ENCODE data around the gene GPC6.

The GPC6 gene

DNA sequence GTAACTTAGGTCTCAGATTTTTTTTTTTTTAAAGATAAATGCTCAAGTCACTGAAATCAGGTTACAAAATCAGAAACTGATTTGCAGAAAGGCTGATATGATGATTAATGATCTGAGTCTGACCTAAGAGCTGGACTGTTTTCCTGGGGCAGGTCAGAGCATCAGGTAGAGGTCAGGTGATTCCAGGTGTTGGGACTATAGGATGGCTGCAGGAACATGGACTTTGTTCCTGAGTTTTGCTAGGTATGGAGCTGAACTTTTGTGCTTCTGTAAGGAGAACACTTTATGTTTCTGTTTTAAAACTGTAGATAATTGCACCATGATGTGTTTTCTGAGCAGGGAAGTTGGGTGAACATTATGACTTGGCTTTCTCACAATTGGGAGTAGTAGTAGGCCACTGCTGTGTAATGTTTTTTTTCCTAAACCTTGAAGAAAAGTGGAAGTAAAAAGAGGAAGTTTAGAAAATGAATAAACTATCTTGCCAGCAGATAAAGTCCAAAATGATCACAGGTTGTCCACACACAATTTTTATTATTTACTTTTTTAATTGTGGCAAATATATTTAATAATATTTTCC, 955.7 kb downstream of the GPC6 start:
- H3K9me3 ChIP-seq (ENCODE audit: insufficient read depth, low read depth, low read length), result no peaks in the 10 kb centered on the region
- TF ChIP-seq EZH2phosphoT487 (IDR thresholded peaks at IDR 0.05; ENCODE audit: borderline replicate concordance), result no peak
- TF ChIP-seq, protein P1, sequence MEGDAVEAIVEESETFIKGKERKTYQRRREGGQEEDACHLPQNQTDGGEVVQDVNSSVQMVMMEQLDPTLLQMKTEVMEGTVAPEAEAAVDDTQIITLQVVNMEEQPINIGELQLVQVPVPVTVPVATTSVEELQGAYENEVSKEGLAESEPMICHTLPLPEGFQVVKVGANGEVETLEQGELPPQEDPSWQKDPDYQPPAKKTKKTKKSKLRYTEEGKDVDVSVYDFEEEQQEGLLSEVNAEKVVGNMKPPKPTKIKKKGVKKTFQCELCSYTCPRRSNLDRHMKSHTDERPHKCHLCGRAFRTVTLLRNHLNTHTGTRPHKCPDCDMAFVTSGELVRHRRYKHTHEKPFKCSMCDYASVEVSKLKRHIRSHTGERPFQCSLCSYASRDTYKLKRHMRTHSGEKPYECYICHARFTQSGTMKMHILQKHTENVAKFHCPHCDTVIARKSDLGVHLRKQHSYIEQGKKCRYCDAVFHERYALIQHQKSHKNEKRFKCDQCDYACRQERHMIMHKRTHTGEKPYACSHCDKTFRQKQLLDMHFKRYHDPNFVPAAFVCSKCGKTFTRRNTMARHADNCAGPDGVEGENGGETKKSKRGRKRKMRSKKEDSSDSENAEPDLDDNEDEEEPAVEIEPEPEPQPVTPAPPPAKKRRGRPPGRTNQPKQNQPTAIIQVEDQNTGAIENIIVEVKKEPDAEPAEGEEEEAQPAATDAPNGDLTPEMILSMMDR (conservative IDR thresholded peaks at IDR 0.05; ENCODE audit: low read length), result no peak

DNA sequence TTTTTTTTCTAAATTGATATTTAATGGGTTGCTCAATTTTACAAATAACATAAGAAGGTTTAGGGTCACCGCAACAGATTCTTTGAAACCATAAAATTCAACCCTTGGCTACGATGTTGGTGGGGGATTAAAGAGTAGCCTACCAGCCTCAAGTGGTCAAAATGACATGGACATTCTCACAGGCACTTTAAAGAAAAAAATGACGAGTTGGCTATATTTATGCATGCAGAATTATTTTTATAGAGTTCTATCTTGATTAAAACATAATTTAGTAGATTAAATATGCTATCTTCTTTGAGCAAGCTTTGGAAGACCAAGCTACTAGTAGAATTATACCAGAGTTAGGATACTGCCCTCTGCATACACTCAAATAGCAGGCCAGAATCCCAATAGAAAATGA, 959.9 kb downstream of the GPC6 start:
- Histone ChIP-seq H3K36me3 (ENCODE audit: insufficient read depth, low read length) (no peaks in the 10 kb centered on the region), H3K9me3 (ENCODE audit: insufficient read depth, low read depth, low read length) (no peaks in the 10 kb centered on the region), H3K9ac (ENCODE audit: low read depth, low read length, poor library complexity, severe bottlenecking) (no peak overlapping the region), H3K27me3 (ENCODE audit: insufficient read depth, low read length, poor library complexity, severe bottlenecking) (no peaks in the 10 kb centered on the region), H3F3A (ENCODE audit: low read depth) (no peaks in the 10 kb centered on the region), H3K79me2 (ENCODE audit: insufficient read depth, low read length) (no peaks in the 10 kb centered on the region), H3K4me3 (ENCODE audit: low read length, poor library complexity, severe bottlenecking) (no peak overlapping the region), H3K4me1 (ENCODE audit: insufficient read depth, low read length, poor library complexity, severe bottlenecking) (no peaks in the 10 kb centered on the region), H3K4me2 (ENCODE audit: low read depth, low read length, poor library complexity, severe bottlenecking) (no peak overlapping the region), H4K20me1 (ENCODE audit: insufficient read depth, low read length, poor library complexity, severe bottlenecking) (no peaks in the 10 kb centered on the region), H2AFZ (ENCODE audit: low read length) (no peak overlapping the region), H3K9me2 (replicated peaks; ENCODE audit: low read depth, low read length) (no peaks in the 10 kb centered on the region)
- TF ChIP-seq, protein P1 (conservative IDR thresholded peaks at IDR 0.05; ENCODE audit: low read length), result no peak
- TF ChIP-seq EZH2phosphoT487 (IDR thresholded peaks at IDR 0.05; ENCODE audit: borderline replicate concordance), result no peak

More for the DNA sequence above, 955.7 kb downstream of the GPC6 start:
- H3K9me2 ChIP-seq (replicated peaks; ENCODE audit: low read depth, low read length), result no peaks in the 10 kb centered on the region
- no peak overlapping the region for H3K4me3 ChIP-seq (ENCODE audit: low read length, poor library complexity, severe bottlenecking)
- H3K79me2 ChIP-seq (ENCODE audit: insufficient read depth, low read length), result no peaks in the 10 kb centered on the region
- H3K27me3 ChIP-seq (ENCODE audit: insufficient read depth, low read length, poor library complexity, severe bottlenecking), result no peaks in the 10 kb centered on the region
- no peak overlapping the region for H3K4me2 ChIP-seq (ENCODE audit: low read depth, low read length, poor library complexity, severe bottlenecking)
- no peaks in the 10 kb centered on the region for H3F3A ChIP-seq (ENCODE audit: low read depth)
- H2AFZ ChIP-seq (ENCODE audit: low read length), result no peak overlapping the region
- H4K20me1 ChIP-seq (ENCODE audit: insufficient read depth, low read length, poor library complexity, severe bottlenecking), result no peaks in the 10 kb centered on the region
- no peak overlapping the region for H3K9ac ChIP-seq (ENCODE audit: low read depth, low read length, poor library complexity, severe bottlenecking)
- H3K4me1 ChIP-seq (ENCODE audit: insufficient read depth, low read length, poor library complexity, severe bottlenecking), result no peaks in the 10 kb centered on the region
- H3K36me3 ChIP-seq (ENCODE audit: insufficient read depth, low read length), result no peaks in the 10 kb centered on the region

DNA sequence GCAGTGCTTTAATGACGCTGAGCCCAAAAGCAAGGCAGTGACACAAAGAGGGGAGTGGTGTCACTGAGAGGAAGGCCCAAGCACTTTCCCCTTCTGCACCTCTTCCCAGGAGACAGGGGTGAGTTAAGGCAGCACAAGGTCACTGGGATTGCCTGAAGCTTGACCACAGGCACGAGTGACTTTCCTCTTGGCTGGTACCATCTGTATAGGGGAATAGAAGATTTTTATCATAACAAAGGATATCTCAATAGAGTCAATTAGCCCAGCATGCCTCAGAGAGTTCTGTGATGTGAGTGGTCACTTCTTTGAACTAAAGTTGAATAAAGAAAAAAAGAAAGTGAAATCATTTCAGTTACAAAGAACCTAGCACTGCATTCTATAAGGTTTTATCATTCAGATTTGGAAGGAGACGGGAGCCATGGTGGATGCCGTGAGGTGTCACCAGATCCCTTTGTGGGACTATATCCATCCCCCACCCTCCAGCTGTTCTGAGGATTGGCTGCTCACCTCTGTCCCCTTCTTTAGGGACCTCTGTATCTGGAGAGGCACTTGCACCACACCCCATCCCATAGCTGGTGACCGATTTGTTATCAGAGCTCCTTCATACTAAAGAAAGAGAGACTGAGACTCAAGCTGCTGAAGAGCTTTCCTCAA, 961.7 kb downstream of the GPC6 start:
- Histone ChIP-seq H3K27me3 (ENCODE audit: insufficient read depth, low read length, poor library complexity, severe bottlenecking) (no peaks in the 10 kb centered on the region), H3K36me3 (ENCODE audit: insufficient read depth, low read length) (no peaks in the 10 kb centered on the region), H3K9me2 (replicated peaks; ENCODE audit: low read depth, low read length) (no peaks in the 10 kb centered on the region), H3K9me3 (ENCODE audit: insufficient read depth, low read depth, low read length) (no peaks in the 10 kb centered on the region), H3K4me3 (ENCODE audit: low read length, poor library complexity, severe bottlenecking) (no peak overlapping the region), H3F3A (ENCODE audit: low read depth) (no peaks in the 10 kb centered on the region), H3K79me2 (ENCODE audit: insufficient read depth, low read length) (no peaks in the 10 kb centered on the region), H2AFZ (ENCODE audit: low read length) (no peak overlapping the region), H3K4me2 (ENCODE audit: low read depth, low read length, poor library complexity, severe bottlenecking) (no peak overlapping the region), H3K9ac (ENCODE audit: low read depth, low read length, poor library complexity, severe bottlenecking) (no peak overlapping the region), H4K20me1 (ENCODE audit: insufficient read depth, low read length, poor library complexity, severe bottlenecking) (no peaks in the 10 kb centered on the region), H3K4me1 (ENCODE audit: insufficient read depth, low read length, poor library complexity, severe bottlenecking) (no peaks in the 10 kb centered on the region)
- TF ChIP-seq, protein P1 (conservative IDR thresholded peaks at IDR 0.05; ENCODE audit: low read length), result no peak
- TF ChIP-seq EZH2phosphoT487 (IDR thresholded peaks at IDR 0.05; ENCODE audit: borderline replicate concordance), result no peak
